ENCODE measurements around the gene ACADM.
"Not testable (repeated sequence)": the region's sequence is repeated elsewhere in the genome, so short reads cannot be mapped to it uniquely, and the experiment has no call there.

Gene ACADM

GRCh38 chr1:75745276-75745675, 20.8 kb downstream of the ACADM start:
- Histone ChIP-seq H3K9ac (ENCODE audit: insufficient read length) (no peak overlapping the region), H3K36me3 (ENCODE audit: insufficient read depth, low read length) (peaks cover 28% of the 10 kb centered on the region), H3K9me3 (ENCODE audit: low read depth, low read length) (no peaks in the 10 kb centered on the region), H3K4me3 (no peak overlapping the region), H3K27ac (no peak overlapping the region)
- DNase-seq (ENCODE audit: low read depth, low spot score), result no peak
- TF ChIP-seq EZH2 (IDR thresholded peaks at IDR 0.05) (no peak), FOXP2 (optimal IDR thresholded peaks at IDR 0.05; ENCODE audit: control extremely low read depth, extremely low read length, insufficient read depth) (no peak), POLR2AphosphoS5 (IDR thresholded peaks at IDR 0.05; ENCODE audit: borderline replicate concordance, low read depth, low read length) (no peak)

- H3K4me3 ChIP-seq; H3K9ac ChIP-seq (ENCODE audit: insufficient read length); H3K9me3 ChIP-seq (ENCODE audit: low read depth, low read length); H3K27ac ChIP-seq; DNase-seq (ENCODE audit: low read depth, low spot score): not testable (repeated sequence)
- peaks cover 40% of the 10 kb centered on the region for H3K36me3 ChIP-seq (ENCODE audit: insufficient read depth, low read length)
These were observed 32.7 kb downstream of the ACADM start for GRCh38 chr1:75757210-75757609.

GRCh38 chr1:75758543-75758942, 34.0 kb downstream of the ACADM start:
- not testable (repeated sequence) for DNase-seq (ENCODE audit: low read depth, low spot score); H3K9me3 ChIP-seq (ENCODE audit: low read depth, low read length); H3K9ac ChIP-seq (ENCODE audit: insufficient read length); H3K27ac ChIP-seq; H3K4me3 ChIP-seq
- H3K36me3 ChIP-seq (ENCODE audit: insufficient read depth, low read length), result peaks cover 29% of the 10 kb centered on the region

- H3K4me3 ChIP-seq, result no peak overlapping the region
- no peak overlapping the region for H3K9ac ChIP-seq (ENCODE audit: insufficient read length)
- no peak overlapping the region for H3K27ac ChIP-seq
- H3K9me3 ChIP-seq (ENCODE audit: low read depth, low read length), result no peaks in the 10 kb centered on the region
- H3K36me3 ChIP-seq (ENCODE audit: insufficient read depth, low read length), result peaks cover 6% of the 10 kb centered on the region
- DNase-seq (ENCODE audit: low read depth, low spot score), result no peak
- TF ChIP-seq POLR2AphosphoS5 (IDR thresholded peaks at IDR 0.05; ENCODE audit: borderline replicate concordance, low read depth, low read length) (no peak), FOXP2 (optimal IDR thresholded peaks at IDR 0.05; ENCODE audit: control extremely low read depth, extremely low read length, insufficient read depth) (no peak), EZH2 (IDR thresholded peaks at IDR 0.05) (no peak)
These were observed 39.6 kb downstream of the ACADM start for GRCh38 chr1:75764057-75764655.

- no peak for DNase-seq (ENCODE audit: low read depth, low spot score)
- TF ChIP-seq FOXP2 (optimal IDR thresholded peaks at IDR 0.05; ENCODE audit: control extremely low read depth, extremely low read length, insufficient read depth) (no peak), POLR2AphosphoS5 (IDR thresholded peaks at IDR 0.05; ENCODE audit: borderline replicate concordance, low read depth, low read length) (no peak)
- Histone ChIP-seq H3K9ac (ENCODE audit: insufficient read length) (no peak overlapping the region), H3K36me3 (ENCODE audit: insufficient read depth, low read length) (peaks cover 6% of the 10 kb centered on the region; the same call in 1 of the 2 replicates), H3K27ac (peak overlapping the region; percentile 50; the same call in 1 of the 2 replicates), H3K9me3 (ENCODE audit: low read depth, low read length) (no peaks in the 10 kb centered on the region), H3K4me3 (no peak overlapping the region)
These were observed 41.3 kb downstream of the ACADM start for GRCh38 chr1:75765697-75766355.

- TF ChIP-seq FOXP2 (optimal IDR thresholded peaks at IDR 0.05; ENCODE audit: control extremely low read depth, extremely low read length, insufficient read depth) (no peak), POLR2AphosphoS5 (IDR thresholded peaks at IDR 0.05; ENCODE audit: borderline replicate concordance, low read depth, low read length) (no peak), EZH2 (IDR thresholded peaks at IDR 0.05) (no peak)
- no peak overlapping the region for H3K27ac ChIP-seq
- H3K9me3 ChIP-seq (ENCODE audit: low read depth, low read length), result no peaks in the 10 kb centered on the region
- H3K36me3 ChIP-seq (ENCODE audit: insufficient read depth, low read length), result 0 out of 2 replicates have a peak, but pooled peaks cover 6% of the 10 kb centered on the region
- DNase-seq (ENCODE audit: low read depth, low spot score), result no peak
- no peak overlapping the region for H3K9ac ChIP-seq (ENCODE audit: insufficient read length)
- H3K4me3 ChIP-seq, result no peak overlapping the region
These were observed 43.5 kb downstream of the ACADM start for GRCh38 chr1:75768016-75768415.

GRCh38 chr1:75770761-75771160, 46.3 kb downstream of the ACADM start:
- H3K4me3 ChIP-seq, result no peak overlapping the region

GRCh38 chr1:75771978-75772377, 47.5 kb downstream of the ACADM start:
- H3K9ac ChIP-seq (ENCODE audit: insufficient read length), result no peak overlapping the region
- TF ChIP-seq FOXP2 (optimal IDR thresholded peaks at IDR 0.05; ENCODE audit: control extremely low read depth, extremely low read length, insufficient read depth) (no peak), EZH2 (IDR thresholded peaks at IDR 0.05) (no peak), POLR2AphosphoS5 (IDR thresholded peaks at IDR 0.05; ENCODE audit: borderline replicate concordance, low read depth, low read length) (no peak)

More at GRCh38 chr1:75770761-75771160, 46.3 kb downstream of the ACADM start:
- Histone ChIP-seq H3K36me3 (ENCODE audit: insufficient read depth, low read length) (no peaks in the 10 kb centered on the region), H3K9ac (ENCODE audit: insufficient read length) (no peak overlapping the region), H3K9me3 (ENCODE audit: low read depth, low read length) (no peaks in the 10 kb centered on the region), H3K27ac (no peak overlapping the region)
- TF ChIP-seq EZH2 (IDR thresholded peaks at IDR 0.05), result no peak
- TF ChIP-seq POLR2AphosphoS5 (IDR thresholded peaks at IDR 0.05; ENCODE audit: borderline replicate concordance, low read depth, low read length), result no peak
- TF ChIP-seq FOXP2 (optimal IDR thresholded peaks at IDR 0.05; ENCODE audit: control extremely low read depth, extremely low read length, insufficient read depth), result no peak
- DNase-seq (ENCODE audit: low read depth, low spot score), result no peak

GRCh38 chr1:75777812-75778211, 53.3 kb downstream of the ACADM start:
- not testable (repeated sequence) for H3K4me3 ChIP-seq; H3K36me3 ChIP-seq (ENCODE audit: insufficient read depth, low read length); DNase-seq (ENCODE audit: low read depth, low spot score); H3K27ac ChIP-seq; H3K9me3 ChIP-seq (ENCODE audit: low read depth, low read length); H3K9ac ChIP-seq (ENCODE audit: insufficient read length)

More at GRCh38 chr1:75771978-75772377, 47.5 kb downstream of the ACADM start:
- Histone ChIP-seq H3K36me3 (ENCODE audit: insufficient read depth, low read length) (no peaks in the 10 kb centered on the region), H3K27ac (no peak overlapping the region), H3K4me3 (no peak overlapping the region), H3K9me3 (ENCODE audit: low read depth, low read length) (no peaks in the 10 kb centered on the region)
- DNase-seq (ENCODE audit: low read depth, low spot score), result no peak

GRCh38 chr1:75778694-75779093, 54.2 kb downstream of the ACADM start:
- H3K9me3 ChIP-seq (ENCODE audit: low read depth, low read length); H3K9ac ChIP-seq (ENCODE audit: insufficient read length); DNase-seq (ENCODE audit: low read depth, low spot score); H3K4me3 ChIP-seq; H3K36me3 ChIP-seq (ENCODE audit: insufficient read depth, low read length); H3K27ac ChIP-seq: not testable (repeated sequence)

- not testable (repeated sequence) for H3K36me3 ChIP-seq (ENCODE audit: insufficient read depth, low read length)
These were observed 55.7 kb downstream of the ACADM start for GRCh38 chr1:75780183-75780582.

GRCh38 chr1:75783920-75784319, 59.4 kb downstream of the ACADM start:
- H3K4me3 ChIP-seq; DNase-seq (ENCODE audit: low read depth, low spot score); H3K9me3 ChIP-seq (ENCODE audit: low read depth, low read length); H3K9ac ChIP-seq (ENCODE audit: insufficient read length); H3K27ac ChIP-seq: not testable (repeated sequence)
- peaks cover 21% of the 10 kb centered on the region for H3K36me3 ChIP-seq (ENCODE audit: insufficient read depth, low read length)

More at GRCh38 chr1:75780183-75780582, 55.7 kb downstream of the ACADM start:
- H3K9me3 ChIP-seq (ENCODE audit: low read depth, low read length); H3K9ac ChIP-seq (ENCODE audit: insufficient read length); DNase-seq (ENCODE audit: low read depth, low spot score); H3K27ac ChIP-seq; H3K4me3 ChIP-seq: not testable (repeated sequence)

Measured in SK-N-MC (cell line).